Mesendoderm (in vitro differentiated cells): ENCODE data around the gene CLCNKA.
A peak's percentile ranks its signal among the peaks of the same experiment; 100 is the strongest.
"Not testable (repeated sequence)": the region's sequence is repeated elsewhere in the genome, so short reads cannot be mapped to it uniquely, and the experiment has no call there.

Experiments used
- DNase-seq: peaks from one replicate; pipeline ENCODE4 v3.0.0; 2013
- H2AK5ac ChIP-seq: 2 replicates; pipeline ENCODE4 v1.6.1; 2013; ENCODE audit warnings: low read length, inconsistent platforms
- H2BK120ac ChIP-seq: 2 replicates; pipeline ENCODE4 v1.6.1; 2013; ENCODE audit warnings: low read depth, mild to moderate bottlenecking, low read length, moderate library complexity, mixed read lengths
- H2BK15ac ChIP-seq: replicated peaks from 2 replicates; pipeline ENCODE4 v1.6.1; 2013; ENCODE audit warnings: low read depth, mild to moderate bottlenecking, moderate library complexity
- H2BK5ac ChIP-seq: 2 replicates; pipeline ENCODE4 v1.6.1; 2013; ENCODE audit warnings: low read length, inconsistent platforms
- H3K18ac ChIP-seq: 2 replicates; pipeline ENCODE4 v1.6.1; 2013; ENCODE audit warnings: mild to moderate bottlenecking, low read length, mixed read lengths
- H3K23ac ChIP-seq: one replicate; pipeline ENCODE4 v1.6.1; 2013; ENCODE audit warnings: low read length
- H3K27ac ChIP-seq: 2 replicates; pipeline ENCODE4 v1.5.1; 2013; ENCODE audit warnings: low read depth, mild to moderate bottlenecking, inconsistent platforms, low read length, moderate library complexity
- H3K27me3 ChIP-seq: 2 replicates; pipeline ENCODE4 v1.6.1; 2013; ENCODE audit warnings: low read length, control low read depth, mild to moderate bottlenecking, inconsistent platforms; ENCODE audit not compliant: insufficient read depth, poor library complexity
- H3K36me3 ChIP-seq: 2 replicates; pipeline ENCODE4 v1.6.1; 2013; ENCODE audit warnings: low read length, inconsistent platforms; ENCODE audit not compliant: control insufficient read depth, insufficient read depth
- H3K4ac ChIP-seq: one replicate; pipeline ENCODE4 v1.6.1; 2013; ENCODE audit warnings: low read depth, mild to moderate bottlenecking, low read length, moderate library complexity
- H3K4me1 ChIP-seq: 2 replicates; pipeline ENCODE4 v1.6.1; 2013; ENCODE audit warnings: low read depth, low read length, inconsistent platforms; ENCODE audit not compliant: control insufficient read depth
- H3K4me2 ChIP-seq: 2 replicates; pipeline ENCODE4 v1.6.1; 2013; ENCODE audit warnings: low read length
- H3K4me3 ChIP-seq: 2 replicates; pipeline ENCODE4 v1.5.1; 2013; ENCODE audit warnings: mild to moderate bottlenecking, low read length
- H3K56ac ChIP-seq: one replicate; pipeline ENCODE4 v1.6.1; 2013; ENCODE audit warnings: low read length
- H3K79me1 ChIP-seq: 2 replicates; pipeline ENCODE4 v1.6.1; 2013; ENCODE audit warnings: low read length, inconsistent platforms
- H3K79me2 ChIP-seq: 2 replicates; pipeline ENCODE4 v1.6.1; 2013; ENCODE audit warnings: mild to moderate bottlenecking, low read length; ENCODE audit not compliant: control insufficient read depth, insufficient read depth
- H3K9ac ChIP-seq: 2 replicates; pipeline ENCODE4 v1.6.1; 2013; ENCODE audit warnings: low read length, inconsistent platforms
- H4K5ac ChIP-seq: one replicate; pipeline ENCODE4 v1.6.1; 2013; ENCODE audit warnings: low read length
- H4K8ac ChIP-seq: one replicate; pipeline ENCODE4 v1.6.1; 2013; ENCODE audit warnings: low read depth, mild to moderate bottlenecking, control low read depth, low read length, moderate library complexity
- WGBS: extraction: QIAGEN DNeasy Blood & Tissue Kit; methylation state at CpG from one replicate; pipeline ENCODE4 v1.1.7; 2013; ENCODE audit warnings: low lambda C conversion rate, missing lambda C conversion rate; ENCODE audit not compliant: insufficient coverage; ENCODE audit errors: extremely low coverage; 5-methylcytosine and 5-hydroxymethylcytosine counted together

CLCNKA gene

DNA sequence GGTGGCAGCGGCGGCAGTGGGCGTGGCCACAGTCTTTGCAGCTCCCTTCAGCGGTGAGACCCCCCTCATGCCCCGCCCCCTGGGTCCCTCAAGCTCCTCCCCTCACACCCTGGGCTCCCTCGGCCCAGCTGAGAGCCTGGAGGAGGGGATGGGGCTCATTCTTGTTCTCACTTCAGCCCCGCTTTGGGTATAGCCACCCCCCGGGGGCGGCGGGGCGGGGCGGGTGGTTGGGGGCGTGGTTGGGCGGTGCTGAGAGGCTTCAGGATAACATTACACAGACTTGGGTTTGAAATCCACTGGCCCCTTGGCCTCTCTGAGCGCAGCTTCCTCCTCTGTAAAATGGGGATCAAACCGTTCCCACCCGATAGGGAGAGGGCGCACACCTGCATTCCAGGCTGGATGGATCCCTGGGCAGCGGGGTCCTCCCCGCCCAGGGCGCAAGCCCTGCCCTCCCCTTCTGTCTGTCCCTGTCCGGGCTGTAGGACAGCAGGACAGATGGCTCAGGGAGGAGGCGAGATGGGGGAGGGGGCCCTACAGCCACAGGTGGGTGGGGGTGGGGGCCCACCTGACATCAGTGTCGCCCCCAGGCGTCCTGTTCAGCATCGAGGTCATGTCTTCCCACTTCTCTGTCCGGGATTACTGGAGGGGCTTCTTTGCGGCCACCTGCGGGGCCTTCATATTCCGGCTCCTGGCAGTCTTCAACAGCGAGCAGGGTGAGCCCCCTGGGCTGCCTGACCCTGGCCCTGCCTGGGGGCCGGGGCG is 5.1 kb downstream of the CLCNKA start:
- Histone ChIP-seq H2AK5ac (no peak overlapping the region), H3K56ac (peak overlapping the region; percentile 69), H2BK15ac (no peak overlapping the region), H3K4me2 (peak overlapping the region; percentile 39), H3K36me3 (no peaks in the 10 kb centered on the region), H3K27ac (no peak overlapping the region), H2BK5ac (no peak overlapping the region), H4K5ac (no peak overlapping the region), H2BK120ac (no peak overlapping the region), H3K79me2 (no peaks in the 10 kb centered on the region), H3K18ac (no peak overlapping the region), H3K23ac (no peak overlapping the region), H3K27me3 (no peaks in the 10 kb centered on the region), H3K79me1 (no peaks in the 10 kb centered on the region), H3K4me3 (no peak overlapping the region), H4K8ac (no peak overlapping the region), H3K9ac (peak overlapping the region; percentile 56), H3K4ac (no peak overlapping the region), H3K4me1 (no peaks in the 10 kb centered on the region)
- DNase-seq: peak; percentile 95
- no CpG with 5 or more reads among the region's 33 CpGs for WGBS

DNA sequence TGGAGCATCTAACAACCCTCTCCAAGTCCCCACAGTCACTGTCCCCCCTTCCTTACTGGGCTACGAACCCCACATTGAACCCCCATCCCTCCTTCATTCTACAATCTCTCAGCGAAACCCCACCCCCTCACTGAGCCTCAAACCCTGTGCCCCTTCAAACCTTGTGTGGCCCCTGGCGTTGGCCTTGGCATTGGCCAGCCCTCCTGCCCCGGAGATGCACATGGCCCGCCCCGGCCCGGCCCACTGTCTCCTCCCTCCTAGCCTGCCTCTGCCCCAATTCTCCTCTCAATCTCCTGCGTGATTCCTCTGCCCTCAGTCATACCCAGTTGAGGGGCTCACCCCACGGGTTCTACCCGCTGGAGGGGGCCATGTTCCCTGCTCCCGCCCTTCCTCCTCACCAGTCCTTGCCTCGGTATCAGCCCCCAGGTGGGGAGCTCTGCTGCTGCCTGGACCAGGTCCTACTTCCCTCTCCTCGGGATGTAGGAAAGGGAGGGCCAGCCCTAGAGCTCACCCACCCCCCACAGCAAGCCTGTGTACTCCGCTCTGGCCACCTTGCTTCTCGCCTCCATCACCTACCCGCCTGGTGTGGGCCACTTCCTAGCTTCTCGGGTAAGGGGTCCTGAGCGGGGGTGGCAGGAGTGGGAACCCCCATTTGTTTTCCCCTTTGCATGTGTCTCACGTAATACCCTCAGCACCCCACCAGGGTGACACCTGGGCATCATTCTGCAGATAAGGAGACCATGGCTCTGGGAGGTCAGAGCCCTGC is 6.6 kb downstream of the CLCNKA start:
- no peak overlapping the region for H3K27ac ChIP-seq
- H3K36me3 ChIP-seq: no peaks in the 10 kb centered on the region
- H2BK120ac ChIP-seq: no peak overlapping the region
- no peak overlapping the region for H3K4me2 ChIP-seq
- no peaks in the 10 kb centered on the region for H3K4me1 ChIP-seq
- no peak overlapping the region for H2BK5ac ChIP-seq
- DNase-seq: no peak
- H3K4ac ChIP-seq: no peak overlapping the region
- no peak overlapping the region for H4K8ac ChIP-seq
- no peaks in the 10 kb centered on the region for H3K79me2 ChIP-seq
- no peak overlapping the region for H3K9ac ChIP-seq
- H3K27me3 ChIP-seq: no peaks in the 10 kb centered on the region
- H4K5ac ChIP-seq: no peak overlapping the region
- no peak overlapping the region for H3K56ac ChIP-seq
- no CpG with 5 or more reads among the region's 19 CpGs for WGBS
- H3K18ac ChIP-seq: no peak overlapping the region
- no peak overlapping the region for H3K23ac ChIP-seq
- no peaks in the 10 kb centered on the region for H3K79me1 ChIP-seq
- no peak overlapping the region for H2AK5ac ChIP-seq
- no peak overlapping the region for H2BK15ac ChIP-seq
- no peak overlapping the region for H3K4me3 ChIP-seq

GRCh38 chr1:16029003-16029268 is 7.1 kb downstream of the CLCNKA start:
- not testable (repeated sequence) for H4K5ac ChIP-seq, DNase-seq, H3K4me1 ChIP-seq, H3K27ac ChIP-seq, H3K36me3 ChIP-seq, H2BK15ac ChIP-seq, H3K9ac ChIP-seq, H2BK120ac ChIP-seq, H3K18ac ChIP-seq, H3K4me2 ChIP-seq, H3K79me2 ChIP-seq, H3K4ac ChIP-seq, H2BK5ac ChIP-seq, H3K27me3 ChIP-seq, H3K56ac ChIP-seq, H3K79me1 ChIP-seq, H3K23ac ChIP-seq, H2AK5ac ChIP-seq, H3K4me3 ChIP-seq, H4K8ac ChIP-seq
- WGBS: no CpG with 5 or more reads among the region's 13 CpGs

GRCh38 chr1:16029288-16029687 is 7.5 kb downstream of the CLCNKA start:
- Histone ChIP-seq H4K5ac (no peak overlapping the region), H2AK5ac (no peak overlapping the region), H3K79me1 (no peaks in the 10 kb centered on the region), H2BK5ac (no peak overlapping the region), H2BK120ac (no peak overlapping the region), H3K9ac (no peak overlapping the region), H3K23ac (no peak overlapping the region), H4K8ac (no peak overlapping the region), H3K4me2 (no peak overlapping the region), H3K56ac (no peak overlapping the region), H3K79me2 (no peaks in the 10 kb centered on the region), H3K4ac (no peak overlapping the region), H3K4me1 (no peaks in the 10 kb centered on the region), H3K4me3 (no peak overlapping the region), H3K36me3 (no peaks in the 10 kb centered on the region), H2BK15ac (no peak overlapping the region), H3K27ac (no peak overlapping the region), H3K27me3 (no peaks in the 10 kb centered on the region), H3K18ac (no peak overlapping the region)
- DNase-seq: no peak
- WGBS: no CpG with 5 or more reads among the region's 1 CpG

DNA sequence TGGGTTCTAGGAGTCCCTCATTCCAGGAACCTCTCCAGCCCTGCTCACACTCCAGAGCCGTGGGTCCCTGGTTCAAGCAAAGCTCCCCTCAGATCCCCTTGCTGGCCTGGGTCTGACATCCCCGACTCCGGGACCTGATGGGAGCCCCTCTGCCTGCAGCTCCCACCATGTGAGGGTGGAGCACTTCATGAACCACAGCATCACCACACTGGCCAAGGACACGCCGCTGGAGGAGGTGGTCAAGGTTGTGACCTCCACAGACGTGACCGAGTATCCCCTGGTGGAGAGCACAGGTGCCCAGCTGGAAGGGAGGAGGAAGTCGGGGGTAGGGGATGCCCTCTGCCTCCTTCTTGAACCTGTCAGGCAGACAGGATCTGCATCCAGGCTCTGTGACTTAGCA is 9.7 kb downstream of the CLCNKA start:
- Histone ChIP-seq H2BK5ac (no peak overlapping the region), H2BK120ac (no peak overlapping the region), H3K27me3 (no peaks in the 10 kb centered on the region), H3K79me1 (no peaks in the 10 kb centered on the region), H3K18ac (no peak overlapping the region), H3K9ac (no peak overlapping the region), H4K5ac (no peak overlapping the region), H3K27ac (no peak overlapping the region), H3K4me3 (no peak overlapping the region), H3K4ac (no peak overlapping the region), H3K4me2 (no peak overlapping the region), H3K4me1 (no peaks in the 10 kb centered on the region), H3K79me2 (no peaks in the 10 kb centered on the region), H2BK15ac (no peak overlapping the region), H3K36me3 (no peaks in the 10 kb centered on the region), H3K56ac (no peak overlapping the region), H2AK5ac (no peak overlapping the region), H3K23ac (no peak overlapping the region), H4K8ac (no peak overlapping the region)
- no CpG with 5 or more reads among the region's 8 CpGs for WGBS
- no peak for DNase-seq
